Measurements from ENCODE around the gene CAT.

DNA sequence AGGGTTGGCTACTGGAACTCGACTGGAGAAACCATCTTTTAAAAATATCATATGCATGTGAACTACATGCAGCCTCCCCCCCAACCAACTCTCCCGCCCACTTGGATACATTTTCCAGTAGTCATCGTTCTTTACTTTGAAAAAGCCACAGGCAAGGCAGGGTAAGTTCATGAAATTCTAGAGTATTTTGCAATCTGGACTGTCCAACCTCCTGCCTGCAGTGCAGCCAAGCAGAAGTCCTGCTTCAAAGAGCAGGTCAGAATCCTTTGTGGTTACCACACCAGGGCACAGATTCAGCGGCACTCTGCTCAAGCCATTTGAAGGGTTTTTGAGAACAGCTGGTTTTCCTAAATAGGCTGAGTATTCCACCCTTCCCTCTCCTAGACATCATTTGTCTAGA lies 62.8 kb downstream of the CAT start:
- TF ChIP-seq YY1 (IDR thresholded peaks at IDR 0.05; ENCODE audit: insufficient read depth, insufficient read length): no peak
- TF ChIP-seq SUZ12 (IDR thresholded peaks at IDR 0.05; ENCODE audit: extremely low read depth, insufficient read depth, insufficient read length): no peak
- TF ChIP-seq ZNF274 (IDR thresholded peaks at IDR 0.05; ENCODE audit: low read depth, low read length): no peak

Data from NT2/D1 (cell line).